ENCODE measurements around the gene IL17RA. TPM values are rescaled to one million over a fixed set of nuclear protein-coding genes. Genes with fewer than 3 reads are reported as not detected.
"Not testable (repeated sequence)": the region's sequence is repeated elsewhere in the genome, so short reads cannot be mapped to it uniquely, and the experiment has no call there.

The IL17RA gene, protein sequence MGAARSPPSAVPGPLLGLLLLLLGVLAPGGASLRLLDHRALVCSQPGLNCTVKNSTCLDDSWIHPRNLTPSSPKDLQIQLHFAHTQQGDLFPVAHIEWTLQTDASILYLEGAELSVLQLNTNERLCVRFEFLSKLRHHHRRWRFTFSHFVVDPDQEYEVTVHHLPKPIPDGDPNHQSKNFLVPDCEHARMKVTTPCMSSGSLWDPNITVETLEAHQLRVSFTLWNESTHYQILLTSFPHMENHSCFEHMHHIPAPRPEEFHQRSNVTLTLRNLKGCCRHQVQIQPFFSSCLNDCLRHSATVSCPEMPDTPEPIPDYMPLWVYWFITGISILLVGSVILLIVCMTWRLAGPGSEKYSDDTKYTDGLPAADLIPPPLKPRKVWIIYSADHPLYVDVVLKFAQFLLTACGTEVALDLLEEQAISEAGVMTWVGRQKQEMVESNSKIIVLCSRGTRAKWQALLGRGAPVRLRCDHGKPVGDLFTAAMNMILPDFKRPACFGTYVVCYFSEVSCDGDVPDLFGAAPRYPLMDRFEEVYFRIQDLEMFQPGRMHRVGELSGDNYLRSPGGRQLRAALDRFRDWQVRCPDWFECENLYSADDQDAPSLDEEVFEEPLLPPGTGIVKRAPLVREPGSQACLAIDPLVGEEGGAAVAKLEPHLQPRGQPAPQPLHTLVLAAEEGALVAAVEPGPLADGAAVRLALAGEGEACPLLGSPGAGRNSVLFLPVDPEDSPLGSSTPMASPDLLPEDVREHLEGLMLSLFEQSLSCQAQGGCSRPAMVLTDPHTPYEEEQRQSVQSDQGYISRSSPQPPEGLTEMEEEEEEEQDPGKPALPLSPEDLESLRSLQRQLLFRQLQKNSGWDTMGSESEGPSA
- 10 to 100 TPM; 22.1 to 42.6 (median 28.7) TPM for total RNA-seq
- 18.3 TPM for total RNA-seq (2013)

DNA sequence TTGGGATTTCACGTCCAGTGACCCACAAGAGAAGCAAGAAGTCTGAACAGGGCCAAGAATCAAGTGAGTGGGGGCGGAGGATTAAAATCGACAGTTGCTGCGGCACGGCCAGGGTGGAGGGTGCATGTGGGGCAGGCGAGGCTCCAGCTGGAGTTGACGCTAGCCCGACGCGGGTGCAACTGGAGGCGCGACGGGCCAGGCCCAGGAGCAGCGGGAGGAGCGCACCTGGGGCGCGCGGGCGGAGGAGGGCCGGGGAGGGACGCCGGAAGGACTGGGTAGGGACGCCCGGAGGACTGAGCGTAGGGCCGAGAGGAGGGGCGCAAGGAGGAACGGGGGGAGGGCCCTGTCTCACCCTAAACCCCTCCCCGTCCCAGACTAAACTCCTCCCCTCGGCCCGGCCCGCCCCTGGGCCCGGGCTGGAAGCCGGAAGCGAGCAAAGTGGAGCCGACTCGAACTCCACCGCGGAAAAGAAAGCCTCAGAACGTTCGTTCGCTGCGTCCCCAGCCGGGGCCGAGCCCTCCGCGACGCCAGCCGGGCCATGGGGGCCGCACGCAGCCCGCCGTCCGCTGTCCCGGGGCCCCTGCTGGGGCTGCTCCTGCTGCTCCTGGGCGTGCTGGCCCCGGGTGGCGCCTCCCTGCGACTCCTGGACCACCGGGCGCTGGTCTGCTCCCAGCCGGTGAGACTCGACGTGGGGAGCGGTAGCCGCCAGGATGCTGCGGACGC is at the start of gene IL17RA:
Gene IL17RA, plus strand, starts transcription at position 447 of the 723 bp plus-strand sequence. Its CDS starts 92 bp downstream, at position 539.
- DNase-seq: peak; percentile 89 to 95
- H3K27me3 Mint-ChIP-seq (ENCODE audit: low read depth in 2 of 2): peaks cover 0 to 8% of the 10 kb centered on the region in 2 donors
- peaks cover 29 to 47% of the 10 kb centered on the region in 2 donors for H3K4me1 Mint-ChIP-seq
- TF ChIP-seq, protein P1, sequence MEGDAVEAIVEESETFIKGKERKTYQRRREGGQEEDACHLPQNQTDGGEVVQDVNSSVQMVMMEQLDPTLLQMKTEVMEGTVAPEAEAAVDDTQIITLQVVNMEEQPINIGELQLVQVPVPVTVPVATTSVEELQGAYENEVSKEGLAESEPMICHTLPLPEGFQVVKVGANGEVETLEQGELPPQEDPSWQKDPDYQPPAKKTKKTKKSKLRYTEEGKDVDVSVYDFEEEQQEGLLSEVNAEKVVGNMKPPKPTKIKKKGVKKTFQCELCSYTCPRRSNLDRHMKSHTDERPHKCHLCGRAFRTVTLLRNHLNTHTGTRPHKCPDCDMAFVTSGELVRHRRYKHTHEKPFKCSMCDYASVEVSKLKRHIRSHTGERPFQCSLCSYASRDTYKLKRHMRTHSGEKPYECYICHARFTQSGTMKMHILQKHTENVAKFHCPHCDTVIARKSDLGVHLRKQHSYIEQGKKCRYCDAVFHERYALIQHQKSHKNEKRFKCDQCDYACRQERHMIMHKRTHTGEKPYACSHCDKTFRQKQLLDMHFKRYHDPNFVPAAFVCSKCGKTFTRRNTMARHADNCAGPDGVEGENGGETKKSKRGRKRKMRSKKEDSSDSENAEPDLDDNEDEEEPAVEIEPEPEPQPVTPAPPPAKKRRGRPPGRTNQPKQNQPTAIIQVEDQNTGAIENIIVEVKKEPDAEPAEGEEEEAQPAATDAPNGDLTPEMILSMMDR (IDR thresholded peaks at IDR 0.05): no peak
- Histone ChIP-seq H3K36me3 (ENCODE audit: control insufficient read depth, insufficient read depth, low read length) (no peaks in the 10 kb centered on the region), H3K9me3 (ENCODE audit: control insufficient read depth, insufficient read depth, low read length) (no peaks in the 10 kb centered on the region), H3K27ac (ENCODE audit: low read length) (peak within 1 kb of the TSS; percentile 68), H3K27me3 (ENCODE audit: control insufficient read depth, insufficient read depth, low read length) (no peaks in the 10 kb centered on the region), H3K4me1 (ENCODE audit: control insufficient read depth, insufficient read depth, low read length) (peaks cover 50% of the 10 kb centered on the region), H3K4me3 (ENCODE audit: low read length) (peak within 1 kb of the TSS; percentile 83)
- peak within 1 kb of the TSS; percentile 83 to 91 for H3K27ac Mint-ChIP-seq
- ATAC-seq: peak; percentile 94 to 99 (median 95)
- intact Hi-C loops (cut with micrococcal nuclease): loop anchor here (1.0 to 10.0 kb wide), 2 partner anchors 75 to 690 kb away; partner anchors contain the start of genes BID and HDHD5
- H3K4me3 Mint-ChIP-seq: peak within 1 kb of the TSS; percentile 96
- no peaks in the 10 kb centered on the region for H3K9me3 Mint-ChIP-seq
- H3K36me3 Mint-ChIP-seq: no peaks in the 10 kb centered on the region
- under 1% methylated on average over 68 of the region's 68 CpGs for WGBS (ENCODE audit: insufficient coverage)

DNA sequence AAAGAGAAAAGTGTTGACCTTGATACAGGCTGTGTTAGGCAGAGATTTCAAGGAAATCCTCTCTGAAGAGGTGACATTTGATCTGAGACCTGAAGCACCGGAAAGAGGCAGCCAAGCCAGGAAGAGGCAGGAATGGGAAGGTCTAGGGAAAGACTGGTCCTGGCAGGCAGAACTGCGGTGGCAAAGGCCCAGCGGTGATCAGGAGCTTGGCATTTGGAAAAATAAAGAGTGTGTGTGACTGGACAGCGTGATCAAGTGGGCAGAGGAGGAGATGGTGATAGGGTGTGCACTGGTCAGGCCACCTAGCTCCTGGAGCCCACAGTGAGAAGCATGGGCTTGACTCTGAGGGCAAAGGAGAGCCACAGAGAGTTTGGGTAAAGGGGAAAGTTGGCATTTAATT is 49.6 kb upstream of the IL17RA start:
- Mint-ChIP-seq H3K9me3 (no peaks in the 10 kb centered on the region), H3K27me3 (ENCODE audit: low read depth in 2 of 2) (peaks cover 9 to 14% of the 10 kb centered on the region in 2 donors), H3K4me3 (peak overlapping the region; percentile 80), H3K27ac (peak overlapping the region in 1 of 2 donors; percentile 47), H3K4me1 (peaks cover 6 to 8% of the 10 kb centered on the region in 2 donors), H3K36me3 (no peaks in the 10 kb centered on the region)
- H3K4me3 ChIP-seq (ENCODE audit: low read length): no peak overlapping the region
- TF ChIP-seq, protein P1 (IDR thresholded peaks at IDR 0.05): no peak
- intact Hi-C loops (cut with micrococcal nuclease): no loop called here
- H3K27me3 ChIP-seq (ENCODE audit: control insufficient read depth, insufficient read depth, low read length): peaks cover 3% of the 10 kb centered on the region
- peaks cover 3% of the 10 kb centered on the region for H3K9me3 ChIP-seq (ENCODE audit: control insufficient read depth, insufficient read depth, low read length)
- 95% methylated on average over 4 of the region's 4 CpGs for WGBS (ENCODE audit: insufficient coverage)
- no peak for DNase-seq
- H3K4me1 ChIP-seq (ENCODE audit: control insufficient read depth, insufficient read depth, low read length): peaks cover 8% of the 10 kb centered on the region
- H3K36me3 ChIP-seq (ENCODE audit: control insufficient read depth, insufficient read depth, low read length): no peaks in the 10 kb centered on the region
- H3K27ac ChIP-seq (ENCODE audit: low read length): no peak overlapping the region
- no peak for ATAC-seq

DNA sequence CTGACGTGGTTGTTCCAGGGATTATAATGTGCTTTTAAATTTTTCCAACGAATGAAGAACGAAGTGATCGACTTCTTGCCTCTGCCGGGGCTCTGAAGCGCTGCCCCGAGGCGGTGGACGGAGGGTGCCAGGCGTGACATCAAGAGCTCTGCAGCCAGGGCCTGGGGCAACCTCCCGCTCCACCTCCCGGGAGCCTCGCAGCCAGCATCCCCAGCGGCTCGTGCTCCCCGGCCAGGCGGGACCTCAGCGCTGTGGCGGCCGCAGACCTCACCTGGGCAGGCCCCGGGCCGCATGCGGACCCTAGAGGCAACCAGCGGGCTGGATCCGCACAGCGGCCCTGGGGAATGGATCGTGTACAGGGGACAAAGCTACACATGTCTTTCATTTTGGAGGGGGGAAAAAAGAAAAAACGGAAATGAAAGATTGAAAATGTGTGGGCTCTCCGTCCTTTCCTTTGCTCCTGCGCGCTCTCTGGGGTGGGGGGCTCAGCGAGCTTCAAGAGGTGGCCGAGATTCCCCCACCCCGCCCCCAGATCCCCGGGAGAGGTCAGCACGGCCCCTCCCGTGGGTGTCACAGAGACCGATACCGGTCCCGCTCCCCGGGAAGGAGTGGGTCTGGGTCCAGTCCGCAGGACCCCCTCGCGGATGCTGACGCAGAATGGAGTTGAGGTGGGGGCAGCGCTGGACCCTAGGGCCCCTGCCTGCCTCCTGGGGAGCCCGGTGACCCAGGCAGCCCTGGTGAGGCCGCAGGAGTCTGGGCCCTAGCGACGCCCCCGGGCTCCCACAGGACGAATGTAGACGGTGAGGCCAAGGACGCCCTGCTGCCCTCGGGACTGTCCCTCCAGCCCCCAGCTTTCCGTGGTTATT is 48.6 kb upstream of the IL17RA start:
- intact Hi-C loops (cut with micrococcal nuclease); H3K9me3 ChIP-seq (ENCODE audit: control insufficient read depth, insufficient read depth, low read length); H3K9me3 Mint-ChIP-seq; H3K4me1 ChIP-seq (ENCODE audit: control insufficient read depth, insufficient read depth, low read length); H3K27ac ChIP-seq (ENCODE audit: low read length); H3K27me3 ChIP-seq (ENCODE audit: control insufficient read depth, insufficient read depth, low read length); H3K4me1 Mint-ChIP-seq; DNase-seq; H3K36me3 ChIP-seq (ENCODE audit: control insufficient read depth, insufficient read depth, low read length); H3K36me3 Mint-ChIP-seq: not testable (repeated sequence)
- H3K27me3 Mint-ChIP-seq (ENCODE audit: low read depth in 2 of 2): peaks cover 9 to 14% of the 10 kb centered on the region in 2 donors
- peak overlapping the region; percentile 80 for H3K4me3 Mint-ChIP-seq
- ATAC-seq: peak in 2 of 3 donors; percentile 45 to 53
- peak overlapping the region in 1 of 2 donors; percentile 33 for H3K27ac Mint-ChIP-seq
- H3K4me3 ChIP-seq (ENCODE audit: low read length): peak overlapping the region; percentile 42
- 18% methylated on average over 54 of the region's 56 CpGs for WGBS (ENCODE audit: insufficient coverage)

DNA sequence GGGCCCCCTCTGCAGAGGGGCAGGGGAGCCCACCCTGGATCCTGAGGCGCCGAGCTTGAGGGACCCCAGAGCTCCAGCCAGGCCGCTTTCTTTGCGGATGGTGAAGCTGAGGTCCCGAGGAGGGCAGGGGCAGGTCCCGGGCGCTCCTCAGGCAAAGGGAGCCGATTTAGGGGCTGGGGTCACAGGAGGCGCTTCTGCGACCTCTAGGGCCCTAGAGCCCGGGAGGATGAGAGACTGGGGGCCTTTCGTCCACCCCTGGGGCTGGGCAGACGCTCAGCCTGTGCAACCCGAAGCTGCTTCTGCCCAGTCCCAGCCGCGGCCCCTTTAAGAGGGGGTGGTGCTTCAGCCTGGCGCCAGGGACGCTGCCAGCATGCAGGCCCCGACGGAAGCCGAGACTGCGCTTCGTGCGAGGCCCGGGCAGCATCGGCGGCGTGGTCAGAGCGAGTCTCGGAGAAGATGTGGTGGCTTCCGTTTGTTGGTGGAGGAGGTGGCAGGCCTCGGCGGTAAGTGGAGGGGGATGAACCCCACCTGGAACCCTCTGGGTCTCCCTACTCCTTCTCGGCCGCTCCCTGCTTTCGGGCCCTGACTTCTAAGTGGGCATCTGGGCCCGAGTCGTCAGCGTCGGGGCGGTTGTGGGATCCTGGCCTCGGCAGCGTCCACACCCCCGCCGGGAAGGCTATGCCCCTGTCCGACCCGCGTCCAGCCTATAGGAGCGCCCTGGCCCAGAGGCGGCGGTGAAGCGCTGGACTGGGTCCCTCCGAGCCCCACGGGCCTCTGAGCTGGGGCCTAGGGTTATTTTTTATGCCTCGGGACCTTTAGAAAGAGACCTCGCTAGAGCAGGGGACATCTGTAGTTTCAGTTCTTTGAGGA is 47.7 kb upstream of the IL17RA start:
- DNase-seq; H3K9me3 Mint-ChIP-seq; H3K4me1 ChIP-seq (ENCODE audit: control insufficient read depth, insufficient read depth, low read length); intact Hi-C loops (cut with micrococcal nuclease); H3K27ac Mint-ChIP-seq; H3K36me3 ChIP-seq (ENCODE audit: control insufficient read depth, insufficient read depth, low read length); H3K27ac ChIP-seq (ENCODE audit: low read length); H3K4me1 Mint-ChIP-seq; H3K9me3 ChIP-seq (ENCODE audit: control insufficient read depth, insufficient read depth, low read length); H3K27me3 ChIP-seq (ENCODE audit: control insufficient read depth, insufficient read depth, low read length); H3K36me3 Mint-ChIP-seq: not testable (repeated sequence)
- 40% methylated on average over 31 of the region's 56 CpGs for WGBS (ENCODE audit: insufficient coverage)
- peak overlapping the region; percentile 40 for H3K4me3 Mint-ChIP-seq
- peak overlapping the region; percentile 42 for H3K4me3 ChIP-seq (ENCODE audit: low read length)
- H3K27me3 Mint-ChIP-seq (ENCODE audit: low read depth in 2 of 2): peaks cover 9 to 14% of the 10 kb centered on the region in 2 donors
- ATAC-seq: peak; percentile 67 to 91 (median 90)

Data from natural killer cell (primary cell).